ENCODE data around the gene ZBTB5.

GRCh38 chr9:37395229-37395628, 70.0 kb downstream of the ZBTB5 start:
- TF ChIP-seq CTCF (conservative IDR thresholded peaks at IDR 0.05; ENCODE audit: low read depth, low read length): no peak
- TF ChIP-seq EZH2 (IDR thresholded peaks at IDR 0.05; ENCODE audit: borderline replicate concordance, low read depth, low read length, poor library complexity, severe bottlenecking): no peak

Measured in A673 (cell line).